ENCODE results near the gene NQO1. TPM values are rescaled to one million over a fixed set of nuclear protein-coding genes. Genes with fewer than 3 reads are reported as not detected.

Gene NQO1
- total and polyA plus RNA-seq, 2 experiments from 2014 or later: 2.1 to 10.8 TPM

- Histone ChIP-seq H3K36me3 (peaks cover 33% of the 10 kb centered on the region), H3K27ac (no peak overlapping the region), H3K4me1 (ENCODE audit: low read depth) (no peaks in the 10 kb centered on the region), H3K4me3 (no peak overlapping the region), H3K27me3 (no peaks in the 10 kb centered on the region), H3K9me3 (ENCODE audit: low read depth) (no peaks in the 10 kb centered on the region)
- no peak for TF ChIP-seq CTCF (IDR thresholded peaks at IDR 0.05; ENCODE audit: low read depth, low read length)
- no peak for DNase-seq (ENCODE audit: low read depth in 1 of 2, low spot score in 1 of 2)
Measured at GRCh38 chr16:69680358-69680757, 46.0 kb downstream of the NQO1 start.

DNA sequence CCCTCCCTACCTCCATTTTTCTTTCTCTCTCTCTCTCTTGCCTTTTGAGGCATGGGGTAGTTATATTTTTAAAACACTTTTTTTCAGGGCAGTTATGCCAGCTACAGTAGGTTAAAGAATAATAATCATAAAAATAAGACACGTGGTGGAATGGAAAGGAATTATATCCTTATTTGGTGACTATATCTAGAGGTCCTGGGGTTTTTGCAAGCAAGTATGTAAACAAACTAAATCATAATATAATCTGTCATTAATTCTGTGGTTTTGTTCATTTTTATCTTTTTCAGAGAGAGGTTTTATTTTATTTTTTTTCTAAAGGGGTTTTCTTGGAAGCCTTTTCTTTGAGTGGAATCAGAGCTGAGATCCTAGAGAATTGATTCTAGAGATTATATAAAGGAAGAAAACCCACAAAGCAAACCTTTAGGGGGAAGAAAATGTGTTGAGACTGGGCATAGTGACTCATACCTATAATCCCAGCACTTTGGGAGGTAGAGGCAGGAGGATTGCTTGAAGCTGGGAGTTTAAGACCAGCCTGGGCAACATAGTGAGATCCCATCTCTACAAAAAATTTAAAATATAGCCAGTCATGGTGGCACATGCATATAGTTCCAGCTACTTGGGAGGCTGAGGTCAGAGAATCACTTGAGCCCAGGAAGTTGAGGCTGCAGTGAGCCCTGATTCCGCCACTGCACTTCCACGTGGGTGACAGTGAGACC is 53.2 kb downstream of the NQO1 start:
- no peak for DNase-seq (ENCODE audit: low read depth in 1 of 2, low spot score in 1 of 2)
- Histone ChIP-seq H3K36me3 (peaks cover 64% of the 10 kb centered on the region), H3K9me3 (ENCODE audit: low read depth) (no peaks in the 10 kb centered on the region), H3K27me3 (no peaks in the 10 kb centered on the region), H3K4me1 (ENCODE audit: low read depth) (no peaks in the 10 kb centered on the region), H3K27ac (no peak overlapping the region), H3K4me3 (no peak overlapping the region)
- no peak for TF ChIP-seq CTCF (IDR thresholded peaks at IDR 0.05; ENCODE audit: low read depth, low read length)

DNA sequence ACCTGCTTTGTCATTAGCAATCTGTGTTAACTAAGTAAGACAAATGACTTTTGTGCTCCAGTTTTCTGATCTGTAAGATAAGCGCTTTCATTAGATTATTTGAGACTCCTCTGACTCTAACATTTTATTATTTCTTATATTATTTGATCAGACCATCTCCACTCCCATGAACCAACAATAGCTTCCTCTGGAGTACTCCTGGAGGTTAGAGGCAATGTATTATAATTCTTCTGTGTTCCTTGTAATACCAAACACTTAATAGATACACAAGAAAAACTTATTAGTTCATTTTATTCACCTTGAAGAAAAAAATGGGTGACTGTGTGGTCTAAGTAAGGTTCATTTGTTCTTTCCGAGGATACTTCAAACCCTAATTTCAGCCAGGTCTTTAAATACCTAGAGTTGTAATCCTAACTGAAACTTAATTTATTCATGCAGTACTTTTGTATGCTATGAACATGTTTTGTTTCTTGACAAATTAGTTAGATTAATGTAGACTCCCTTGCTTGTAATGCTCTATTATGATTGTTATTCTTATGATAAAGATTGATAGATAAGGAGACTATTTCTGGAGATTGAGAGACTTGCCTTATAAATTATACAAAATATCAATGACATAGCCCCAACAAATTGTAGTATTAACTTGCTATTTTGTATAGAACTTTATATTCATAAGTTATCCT is 53.9 kb downstream of the NQO1 start:
- H3K36me3 ChIP-seq: peaks cover 63% of the 10 kb centered on the region

GRCh38 chr16:69669577-69669976 is 56.8 kb downstream of the NQO1 start:
- H3K4me1 ChIP-seq (ENCODE audit: low read depth): no peaks in the 10 kb centered on the region
- H3K36me3 ChIP-seq: peaks cover 56% of the 10 kb centered on the region
- no peak overlapping the region for H3K27ac ChIP-seq
- H3K27me3 ChIP-seq: no peaks in the 10 kb centered on the region
- H3K9me3 ChIP-seq (ENCODE audit: low read depth): no peaks in the 10 kb centered on the region
- no peak overlapping the region for H3K4me3 ChIP-seq
- DNase-seq (ENCODE audit: low read depth in 1 of 2, low spot score in 1 of 2): no peak
- no peak for TF ChIP-seq CTCF (IDR thresholded peaks at IDR 0.05; ENCODE audit: low read depth, low read length)

More for the DNA sequence above, 53.9 kb downstream of the NQO1 start:
- DNase-seq (ENCODE audit: low read depth in 1 of 2, low spot score in 1 of 2): no peak
- H3K4me1 ChIP-seq (ENCODE audit: low read depth): no peaks in the 10 kb centered on the region
- H3K27ac ChIP-seq: no peak overlapping the region
- no peak overlapping the region for H3K4me3 ChIP-seq
- H3K9me3 ChIP-seq (ENCODE audit: low read depth): no peaks in the 10 kb centered on the region
- TF ChIP-seq CTCF (IDR thresholded peaks at IDR 0.05; ENCODE audit: low read depth, low read length): no peak
- no peaks in the 10 kb centered on the region for H3K27me3 ChIP-seq

DNA sequence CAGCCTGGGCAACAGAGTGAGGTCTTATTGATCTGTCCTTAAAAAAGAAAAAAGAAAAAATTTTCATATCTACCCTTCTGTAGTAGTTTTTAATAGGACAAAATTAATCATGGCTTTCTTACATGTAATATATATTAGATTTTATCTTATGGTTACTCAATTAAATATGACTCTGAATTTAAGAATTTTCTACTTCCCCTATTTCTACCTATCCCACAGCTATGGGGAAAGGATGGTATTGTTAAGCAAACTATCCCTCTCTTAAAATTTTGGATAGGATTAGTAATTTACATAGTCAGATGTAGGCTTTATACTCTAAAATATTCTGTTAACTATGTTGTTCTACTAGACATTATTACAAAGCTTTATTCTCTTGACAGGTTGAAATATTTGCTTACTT is 62.5 kb downstream of the NQO1 start:
- Histone ChIP-seq H3K27me3 (no peaks in the 10 kb centered on the region), H3K4me3 (no peak overlapping the region), H3K4me1 (ENCODE audit: low read depth) (no peaks in the 10 kb centered on the region), H3K27ac (no peak overlapping the region), H3K36me3 (peaks cover 24% of the 10 kb centered on the region), H3K9me3 (ENCODE audit: low read depth) (no peaks in the 10 kb centered on the region)
- no peak for TF ChIP-seq CTCF (IDR thresholded peaks at IDR 0.05; ENCODE audit: low read depth, low read length)
- no peak for DNase-seq (ENCODE audit: low read depth in 1 of 2, low spot score in 1 of 2)

Measured in cardiac muscle cell (in vitro differentiated cells and primary cell).